CD4-positive, alpha-beta T cell treated with Interferon alpha-2 for 1 hour (primary cell): ENCODE results near the gene PIP5K1B.

Experiments used
- DNase-seq, 2 donors: peaks; one replicate each; pipeline ENCODE4 v3.0.0-alpha.2; 2020 to 2022

PIP5K1B gene

GRCh38 chr9:68707801-68708488, 2.9 kb downstream of the PIP5K1B start:
- DNase-seq = no peak

- DNase-seq = no peak
Measured at GRCh38 chr9:68708513-68708912, 3.5 kb downstream of the PIP5K1B start.

GRCh38 chr9:68709291-68710110, 4.5 kb downstream of the PIP5K1B start:
- no peak for DNase-seq

GRCh38 chr9:68710111-68710471, 5.1 kb downstream of the PIP5K1B start:
- no peak for DNase-seq

- no peak for DNase-seq
Measured at GRCh38 chr9:68711281-68711680, 6.2 kb downstream of the PIP5K1B start.

GRCh38 chr9:68711932-68712331, 6.9 kb downstream of the PIP5K1B start:
- DNase-seq = no peak

DNA sequence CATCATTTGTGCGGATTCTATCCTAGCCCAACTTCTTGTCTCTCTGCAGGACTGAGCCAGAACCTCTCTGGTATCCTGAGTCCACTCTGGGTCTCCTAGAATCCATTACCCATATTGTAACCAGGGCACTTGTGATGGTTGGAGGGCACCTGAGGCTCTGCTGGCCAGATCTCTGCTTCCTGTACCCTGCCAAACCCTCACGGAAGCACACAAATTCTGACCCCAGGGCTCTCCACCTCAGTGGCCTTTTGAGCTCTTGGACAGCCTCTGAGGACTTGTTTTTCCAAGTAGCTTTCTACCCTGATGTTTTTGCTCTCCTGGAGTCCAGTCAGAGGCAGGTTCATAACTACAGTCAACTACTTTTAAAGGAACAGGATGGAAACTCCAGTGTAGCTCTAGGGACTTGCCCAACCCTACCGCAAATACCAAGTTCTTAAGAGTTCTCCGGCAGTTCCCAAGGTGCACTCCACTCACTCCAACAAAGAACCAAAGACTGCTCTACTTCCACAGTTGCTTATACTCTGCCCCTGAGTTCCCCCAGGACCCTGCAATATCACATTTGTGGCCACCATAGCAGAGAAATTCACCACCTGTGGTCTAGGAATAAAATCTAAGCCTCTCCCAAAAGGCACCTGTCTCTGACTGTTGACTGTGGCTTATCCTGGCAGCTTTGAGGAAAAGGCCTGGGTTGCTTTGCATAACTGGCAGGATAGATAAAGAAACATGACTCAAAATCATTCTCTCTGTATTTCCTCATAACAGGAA, 9.6 kb downstream of the PIP5K1B start:
- no peak for DNase-seq

DNA sequence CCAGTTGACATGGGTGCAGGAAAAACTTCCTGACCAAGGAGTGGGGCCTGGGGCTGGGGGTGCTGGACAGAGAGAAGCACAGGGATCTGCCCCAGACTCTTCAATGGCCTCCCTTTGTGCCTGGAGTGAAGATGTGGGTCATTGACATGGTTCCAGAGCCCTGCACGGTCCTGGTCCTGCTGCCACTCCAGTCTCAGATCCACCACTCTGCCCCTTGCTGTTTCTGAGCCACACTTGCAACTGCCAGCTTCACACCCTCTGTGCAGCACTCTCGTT, 10.1 kb downstream of the PIP5K1B start:
- no peak for DNase-seq

- DNase-seq = no peak
Measured at GRCh38 chr9:68717552-68718443, 12.8 kb downstream of the PIP5K1B start.

DNA sequence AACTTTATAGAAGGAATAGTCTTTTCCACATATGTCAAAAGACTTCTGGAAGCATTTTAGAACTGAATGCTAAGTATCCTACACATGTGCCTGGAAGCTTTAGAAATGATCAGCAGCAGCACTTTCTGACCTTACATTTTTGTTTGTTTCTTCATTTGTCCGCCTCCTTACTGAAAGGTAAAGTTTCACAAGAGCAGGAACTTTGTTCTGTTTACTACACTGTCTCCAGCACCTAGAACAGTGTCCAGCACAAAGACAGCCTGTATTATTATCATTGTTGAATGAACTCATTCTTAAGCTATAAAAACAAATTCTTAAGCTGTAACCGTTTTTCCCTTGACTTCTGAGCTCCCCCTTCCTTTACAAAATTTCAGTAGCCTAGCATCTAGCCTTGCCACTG, 14.8 kb downstream of the PIP5K1B start:
- no peak for DNase-seq

GRCh38 chr9:68720656-68721313, 15.7 kb downstream of the PIP5K1B start:
- no peak for DNase-seq

GRCh38 chr9:68721666-68722330, 16.8 kb downstream of the PIP5K1B start:
- DNase-seq = no peak

DNA sequence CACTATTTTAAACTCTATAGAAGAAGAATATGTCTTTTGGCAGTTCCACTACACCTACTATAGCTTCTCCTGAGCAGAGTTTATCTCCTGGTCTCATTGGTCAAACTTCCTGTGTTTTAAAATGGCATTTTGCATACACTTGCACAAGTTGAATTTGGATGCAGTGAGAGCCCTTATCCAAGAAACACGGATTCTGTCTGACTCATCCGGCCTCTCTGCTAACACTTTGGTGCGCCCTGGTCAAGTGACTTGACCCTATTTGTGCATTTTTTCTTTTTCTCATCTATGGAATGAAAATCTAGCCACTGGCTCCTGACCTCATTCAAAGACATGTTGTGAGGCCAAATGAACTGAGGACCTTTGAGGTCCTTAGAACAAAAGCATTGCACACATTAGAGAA, 20.0 kb downstream of the PIP5K1B start:
- DNase-seq = no peak

GRCh38 chr9:68726489-68726888, 21.4 kb downstream of the PIP5K1B start:
- DNase-seq = no peak

- no peak for DNase-seq
Measured at GRCh38 chr9:68727636-68728035, 22.6 kb downstream of the PIP5K1B start.

- no peak for DNase-seq
Measured at GRCh38 chr9:68728731-68729130, 23.7 kb downstream of the PIP5K1B start.

DNA sequence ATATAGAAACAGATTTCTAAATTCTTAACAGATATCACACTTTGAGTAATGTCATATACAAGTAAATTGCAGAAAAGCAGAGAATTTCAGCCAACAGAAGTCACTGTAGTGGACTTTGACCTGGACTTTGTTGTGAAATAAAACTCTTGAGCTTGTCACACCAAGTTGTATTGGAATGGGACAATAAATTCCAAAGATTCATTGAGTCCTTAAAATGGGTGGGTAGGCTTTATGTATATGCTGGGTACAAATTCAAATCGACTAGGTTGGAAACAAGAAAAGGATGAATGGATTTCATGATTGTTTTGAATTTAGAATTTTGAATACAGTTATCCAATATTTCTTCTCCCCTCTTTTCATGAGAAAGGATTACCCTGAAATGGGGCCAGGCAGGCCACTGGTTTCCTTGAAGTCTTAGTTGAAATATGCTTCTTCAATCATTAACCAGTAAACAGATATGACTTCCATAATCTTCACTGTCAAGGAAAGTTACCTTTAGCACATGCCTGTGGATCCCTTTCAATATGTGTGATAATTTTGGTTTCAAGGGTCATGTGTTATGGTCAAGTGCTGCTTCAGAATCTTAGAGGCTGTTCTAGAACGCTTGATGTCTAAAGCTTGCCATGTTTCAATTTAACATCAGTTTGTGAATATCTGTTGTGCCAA, 25.7 kb downstream of the PIP5K1B start:
- DNase-seq = no peak

DNA sequence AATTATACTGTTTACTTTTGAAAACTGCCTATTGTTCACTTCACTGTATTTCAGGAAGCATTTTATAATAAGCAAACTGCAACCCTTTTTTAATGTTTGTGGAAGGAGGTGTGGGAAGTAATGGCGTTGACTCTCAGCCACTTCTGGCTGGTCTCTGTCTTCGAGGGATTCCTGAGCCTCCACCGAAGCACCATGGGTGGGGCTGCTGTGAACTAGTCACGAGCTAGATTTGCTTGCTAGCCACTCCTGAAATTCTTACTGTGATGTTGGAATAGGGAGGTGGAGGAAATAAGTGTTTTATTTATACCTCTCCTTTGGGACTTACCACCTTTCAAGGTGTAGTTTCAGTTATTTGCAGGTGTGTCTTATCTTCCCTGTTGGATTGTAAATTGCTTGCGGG, 26.8 kb downstream of the PIP5K1B start:
- no peak for DNase-seq

GRCh38 chr9:68732405-68733020, 27.5 kb downstream of the PIP5K1B start:
- DNase-seq = no peak

DNA sequence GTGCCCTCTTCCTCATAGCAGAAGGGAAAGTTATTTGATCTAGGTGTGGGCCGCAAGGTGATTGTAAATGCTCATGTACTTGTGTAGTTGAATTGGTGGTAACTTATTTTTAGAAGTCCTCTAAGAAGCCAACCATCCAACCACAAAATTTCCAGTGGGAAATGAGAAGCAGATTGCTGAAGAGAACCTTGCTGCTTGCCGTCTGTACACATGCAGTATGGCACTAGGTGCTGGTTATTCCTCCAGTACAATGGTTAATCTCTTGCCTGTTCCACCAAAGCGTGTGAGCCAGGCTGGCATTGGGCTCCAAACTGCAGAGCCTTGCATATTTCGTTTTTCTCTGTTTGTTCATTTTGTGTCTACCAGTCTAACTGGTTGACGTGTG, 28.0 kb downstream of the PIP5K1B start:
- DNase-seq = no peak

- DNase-seq = no peak
Measured at GRCh38 chr9:68738358-68738757, 33.3 kb downstream of the PIP5K1B start.
